Measurements from ENCODE around the gene FLT4. TPM values are rescaled to one million over a fixed set of nuclear protein-coding genes. Genes with fewer than 3 reads are reported as not detected.
A peak's percentile ranks its signal among the peaks of the same experiment; 100 is the strongest.

Gene FLT4
- total and polyA plus RNA-seq, 2 of the 13 experiments (the other 11 are each of a cell fraction or from before 2014, with no cell fraction given) = not detected

GRCh38 chr5:180591311-180591887 lies 58.0 kb downstream of the FLT4 start, which contains the start of gene SCGB3A1:
TSS of gene SCGB3A1 (minus strand) at chr5:180591499. CDS start at chr5:180591462, 37 bp downstream.
- no peaks in the 10 kb centered on the region for H3K79me2 ChIP-seq (ENCODE audit: insufficient read depth, low read length)
- H2AFZ ChIP-seq (ENCODE audit: low read length) = no peak within 1 kb of the TSS
- no peak for DNase-seq (ENCODE audit: low spot score)
- no peaks in the 10 kb centered on the region for H3K9me3 ChIP-seq (ENCODE audit: low read length)
- ChIA-PET CTCF (ENCODE audit: low intra/inter-chr PET ratio, low total read pairs) (no interaction called here), POLR2A (no interaction called here)
- peak; percentile 48 for ATAC-seq
- BruUV-seq (replicated peaks) = no TSS peak
- in situ Hi-C loops (cut with HindIII; ENCODE audit: extremely low pct_ligation_motif_present, low pct_unique_long_range_greater_than_20kb) = no loop called here
- intact Hi-C loops (cut with micrococcal nuclease; ENCODE audit: unreplicated experiment) = no loop called here
- peaks cover 18% of the 10 kb centered on the region; the same call in 1 of the 2 replicates for H3K4me1 ChIP-seq (ENCODE audit: insufficient read depth, low read length)
- no peaks in the 10 kb centered on the region for H4K20me1 ChIP-seq (ENCODE audit: insufficient read depth, low read length)
- WGBS (ENCODE audit: low lambda C conversion rate) = no CpG with 5 or more reads among the region's 60 CpGs
- H3K4me2 ChIP-seq (ENCODE audit: low read depth, low read length) = peak within 1 kb of the TSS; percentile 63
- no peak within 1 kb of the TSS for H3K27ac ChIP-seq (ENCODE audit: extremely low read length, insufficient read depth, low read length)
- H3K4me3 ChIP-seq (replicated peaks in 1 of 3; ENCODE audit: insufficient read depth in 1 of 3, low read depth in 2 of 3, low read length in 3 of 3) = peak within 1 kb of the TSS; percentile 28 to 66 (median 40); a peak in 5 of 6 replicates
- no peak for FAIRE-seq
- peaks cover 26 to 70% of the 10 kb centered on the region in 2 experiments for H3K27me3 ChIP-seq (ENCODE audit: control insufficient read depth in 1 of 2, insufficient read depth in 2 of 2, low read length in 2 of 2)
- no peak within 1 kb of the TSS for H3K9ac ChIP-seq (ENCODE audit: insufficient read depth, low read depth, low read length)
- H3K36me3 ChIP-seq (replicated peaks in 1 of 2; ENCODE audit: control insufficient read depth in 1 of 2, insufficient read depth in 2 of 2, low read length in 2 of 2) = no peaks in the 10 kb centered on the region
- TF ChIP-seq ERF (CRISPR knock-in tag; IDR thresholded peaks at IDR 0.05) (no peak), ZNF878 (CRISPR knock-in tag; IDR thresholded peaks at IDR 0.05) (no peak), MAX (IDR thresholded peaks at IDR 0.05) (0 out of 2 replicates have a peak, but pooled peaks have one; percentile 18), GABPB1 (CRISPR knock-in tag; IDR thresholded peaks at IDR 0.05) (peak; percentile 25; the same call in 1 of the 2 replicates), MATR3 (CRISPR knock-in tag; IDR thresholded peaks at IDR 0.05) (no peak), ZNF687 (CRISPR knock-in tag; IDR thresholded peaks at IDR 0.05) (peak; percentile 68; the same call in 1 of the 2 replicates), RFX5 (IDR thresholded peaks at IDR 0.05; ENCODE audit: low read depth, low read length) (no peak), ZNF281 (CRISPR knock-in tag; IDR thresholded peaks at IDR 0.05; ENCODE audit: borderline replicate concordance) (no peak), PHF5A (CRISPR knock-in tag; IDR thresholded peaks at IDR 0.05; ENCODE audit: low read depth, unreplicated experiment) (no peak), HDAC2 (CRISPR knock-in tag; IDR thresholded peaks at IDR 0.05) (no peak), REST (IDR thresholded peaks at IDR 0.05; ENCODE audit: borderline replicate concordance in 1 of 2, low read depth in 1 of 2, low read length in 2 of 2) (no peak), RBAK (CRISPR knock-in tag; IDR thresholded peaks at IDR 0.05) (no peak), ZFX (CRISPR knock-in tag; IDR thresholded peaks at IDR 0.05; ENCODE audit: low read depth) (peak; percentile 49), TEAD2 (CRISPR knock-in tag; IDR thresholded peaks at IDR 0.05) (no peak)
